ENCODE measurements around the gene CEP70.
"Not testable (repeated sequence)": the region's sequence is repeated elsewhere in the genome, so short reads cannot be mapped to it uniquely, and the experiment has no call there.

Gene CEP70

GRCh38 chr3:138593488-138594149 is 441 bp downstream of the CEP70 start:
- peak; percentile 8 for DNase-seq (ENCODE audit: low read depth)

GRCh38 chr3:138591392-138591791 is 2.7 kb downstream of the CEP70 start:
- DNase-seq (ENCODE audit: low read depth) = no peak

GRCh38 chr3:138588445-138588844 is 5.6 kb downstream of the CEP70 start:
- DNase-seq (ENCODE audit: low read depth) = no peak

GRCh38 chr3:138587374-138587773 is 6.7 kb downstream of the CEP70 start:
- no peak for DNase-seq (ENCODE audit: low read depth)

- DNase-seq (ENCODE audit: low read depth) = no peak
These were observed 15.0 kb downstream of the CEP70 start for GRCh38 chr3:138578961-138579574.

GRCh38 chr3:138578141-138578540 is 15.9 kb downstream of the CEP70 start:
- DNase-seq (ENCODE audit: low read depth) = no peak

- no peak for DNase-seq (ENCODE audit: low read depth)
These were observed 20.9 kb downstream of the CEP70 start for GRCh38 chr3:138573138-138573537.

- not testable (repeated sequence) for DNase-seq (ENCODE audit: low read depth)
These were observed 24.4 kb downstream of the CEP70 start for GRCh38 chr3:138569624-138570023.

GRCh38 chr3:138569090-138569489 is 25.0 kb downstream of the CEP70 start:
- DNase-seq (ENCODE audit: low read depth) = peak; percentile 13

GRCh38 chr3:138567403-138567802 is 26.7 kb downstream of the CEP70 start:
- peak; percentile 2 for DNase-seq (ENCODE audit: low read depth)

GRCh38 chr3:138566293-138566692 is 27.8 kb downstream of the CEP70 start:
- DNase-seq (ENCODE audit: low read depth) = not testable (repeated sequence)

- DNase-seq (ENCODE audit: low read depth) = not testable (repeated sequence)
These were observed 31.2 kb downstream of the CEP70 start for GRCh38 chr3:138562902-138563301.

GRCh38 chr3:138560501-138560900 is 33.6 kb downstream of the CEP70 start:
- DNase-seq (ENCODE audit: low read depth) = no peak

GRCh38 chr3:138559134-138559533 is 34.9 kb downstream of the CEP70 start:
- no peak for DNase-seq (ENCODE audit: low read depth)

GRCh38 chr3:138554775-138555174 is 39.3 kb downstream of the CEP70 start:
- not testable (repeated sequence) for DNase-seq (ENCODE audit: low read depth)

GRCh38 chr3:138550958-138551357 is 43.1 kb downstream of the CEP70 start:
- not testable (repeated sequence) for DNase-seq (ENCODE audit: low read depth)

- no peak for DNase-seq (ENCODE audit: low read depth)
These were observed 44.7 kb downstream of the CEP70 start for GRCh38 chr3:138549179-138549977.

GRCh38 chr3:138547342-138547975 is 46.6 kb downstream of the CEP70 start:
- no peak for DNase-seq (ENCODE audit: low read depth)

GRCh38 chr3:138544546-138544945 is 49.5 kb downstream of the CEP70 start:
- no peak for DNase-seq (ENCODE audit: low read depth)

GRCh38 chr3:138542977-138543376 is 51.1 kb downstream of the CEP70 start:
- no peak for DNase-seq (ENCODE audit: low read depth)

- no peak for DNase-seq (ENCODE audit: low read depth)
These were observed 54.7 kb downstream of the CEP70 start for GRCh38 chr3:138539352-138539751.

- DNase-seq (ENCODE audit: low read depth) = not testable (repeated sequence)
These were observed 72.6 kb downstream of the CEP70 start for GRCh38 chr3:138521445-138521844.
